ENCODE results near the gene TXNDC5. TPM values are rescaled to one million over a fixed set of nuclear protein-coding genes. Genes with fewer than 3 reads are reported as not detected.

The TXNDC5 gene
- total RNA-seq, 1 experiment from 2014 or later, result 378 TPM

- Histone ChIP-seq H3K9me3 (replicated peaks) (no peaks in the 10 kb centered on the region; the same call in 1 of the 2 replicates), H3K27ac (no peak overlapping the region), H3K36me3 (peaks cover 72% of the 10 kb centered on the region), H3K4me1 (replicated peaks) (no peaks in the 10 kb centered on the region), H3K4me3 (no peak overlapping the region), H3K27me3 (replicated peaks) (no peaks in the 10 kb centered on the region)
- no peak for DNase-seq (ENCODE audit: low read depth in 1 of 2, low spot score in 2 of 2)
Measured at GRCh38 chr6:7882505-7883257, 27.9 kb downstream of the TXNDC5 start.

- H3K4me3 ChIP-seq, result no peak overlapping the region
- H3K9me3 ChIP-seq (replicated peaks), result no peaks in the 10 kb centered on the region; the same call in 1 of the 2 replicates
- H3K27ac ChIP-seq, result no peak overlapping the region
- DNase-seq (ENCODE audit: low read depth in 1 of 2, low spot score in 2 of 2), result no peak
- no peaks in the 10 kb centered on the region for H3K27me3 ChIP-seq (replicated peaks)
- H3K36me3 ChIP-seq, result peaks cover 65% of the 10 kb centered on the region
- no peaks in the 10 kb centered on the region for H3K4me1 ChIP-seq (replicated peaks)
Measured at GRCh38 chr6:7881765-7882500, 28.7 kb downstream of the TXNDC5 start.

- H3K36me3 ChIP-seq, result peaks cover 52% of the 10 kb centered on the region
- no peak overlapping the region for H3K27ac ChIP-seq
- H3K4me3 ChIP-seq, result no peak overlapping the region
- no peaks in the 10 kb centered on the region for H3K27me3 ChIP-seq (replicated peaks)
- H3K9me3 ChIP-seq (replicated peaks), result no peaks in the 10 kb centered on the region; the same call in 1 of the 2 replicates
- no peaks in the 10 kb centered on the region for H3K4me1 ChIP-seq (replicated peaks)
- no peak for DNase-seq (ENCODE audit: low read depth in 1 of 2, low spot score in 2 of 2)
Measured at GRCh38 chr6:7880718-7881107, 29.9 kb downstream of the TXNDC5 start.

- DNase-seq (ENCODE audit: low read depth in 1 of 2, low spot score in 2 of 2), result no peak
- Histone ChIP-seq H3K27me3 (replicated peaks) (no peaks in the 10 kb centered on the region), H3K36me3 (peaks cover 47% of the 10 kb centered on the region), H3K9me3 (replicated peaks) (no peaks in the 10 kb centered on the region; the same call in 1 of the 2 replicates), H3K4me1 (replicated peaks) (no peaks in the 10 kb centered on the region), H3K4me3 (no peak overlapping the region), H3K27ac (no peak overlapping the region)
Measured at GRCh38 chr6:7879980-7880717, 30.4 kb downstream of the TXNDC5 start.

- Histone ChIP-seq H3K27ac (no peak overlapping the region), H3K9me3 (replicated peaks) (no peaks in the 10 kb centered on the region; the same call in 1 of the 2 replicates), H3K27me3 (replicated peaks) (no peaks in the 10 kb centered on the region), H3K4me3 (no peak overlapping the region), H3K36me3 (peaks cover 41% of the 10 kb centered on the region), H3K4me1 (replicated peaks) (no peaks in the 10 kb centered on the region)
- DNase-seq (ENCODE audit: low read depth in 1 of 2, low spot score in 2 of 2), result no peak
Measured at GRCh38 chr6:7879579-7879978, 31.0 kb downstream of the TXNDC5 start.

GRCh38 chr6:7879043-7879442 lies 31.5 kb downstream of the TXNDC5 start:
- DNase-seq (ENCODE audit: low read depth in 1 of 2, low spot score in 2 of 2), result no peak
- peaks cover 36% of the 10 kb centered on the region for H3K36me3 ChIP-seq
- H3K27ac ChIP-seq, result no peak overlapping the region

GRCh38 chr6:7878401-7878964 lies 32.1 kb downstream of the TXNDC5 start:
- Histone ChIP-seq H3K4me1 (replicated peaks) (no peaks in the 10 kb centered on the region), H3K36me3 (peaks cover 30% of the 10 kb centered on the region), H3K4me3 (no peak overlapping the region), H3K9me3 (replicated peaks) (no peaks in the 10 kb centered on the region; the same call in 1 of the 2 replicates), H3K27me3 (replicated peaks) (no peaks in the 10 kb centered on the region), H3K27ac (no peak overlapping the region)
- DNase-seq (ENCODE audit: low read depth in 1 of 2, low spot score in 2 of 2), result no peak

More at GRCh38 chr6:7879043-7879442, 31.5 kb downstream of the TXNDC5 start:
- no peak overlapping the region for H3K4me3 ChIP-seq
- no peaks in the 10 kb centered on the region for H3K4me1 ChIP-seq (replicated peaks)
- no peaks in the 10 kb centered on the region for H3K27me3 ChIP-seq (replicated peaks)
- no peaks in the 10 kb centered on the region; the same call in 1 of the 2 replicates for H3K9me3 ChIP-seq (replicated peaks)

GRCh38 chr6:7868926-7869325 lies 41.7 kb downstream of the TXNDC5 start:
- Histone ChIP-seq H3K4me3 (no peak overlapping the region), H3K36me3 (no peaks in the 10 kb centered on the region), H3K27ac (no peak overlapping the region), H3K4me1 (replicated peaks) (no peaks in the 10 kb centered on the region), H3K27me3 (replicated peaks) (no peaks in the 10 kb centered on the region), H3K9me3 (replicated peaks) (no peaks in the 10 kb centered on the region)
- DNase-seq (ENCODE audit: low read depth in 1 of 2, low spot score in 2 of 2), result no peak

- H3K4me1 ChIP-seq (replicated peaks), result no peaks in the 10 kb centered on the region
Measured at GRCh38 chr6:7866526-7866925, 44.1 kb downstream of the TXNDC5 start.

GRCh38 chr6:7865781-7866180 lies 44.8 kb downstream of the TXNDC5 start:
- Histone ChIP-seq H3K27me3 (replicated peaks) (no peaks in the 10 kb centered on the region), H3K27ac (no peak overlapping the region), H3K9me3 (replicated peaks) (no peaks in the 10 kb centered on the region), H3K4me1 (replicated peaks) (no peaks in the 10 kb centered on the region), H3K36me3 (no peaks in the 10 kb centered on the region), H3K4me3 (no peak overlapping the region)
- DNase-seq (ENCODE audit: low read depth in 1 of 2, low spot score in 2 of 2), result no peak

More at GRCh38 chr6:7866526-7866925, 44.1 kb downstream of the TXNDC5 start:
- DNase-seq (ENCODE audit: low read depth in 1 of 2, low spot score in 2 of 2), result no peak
- Histone ChIP-seq H3K4me3 (no peak overlapping the region), H3K27me3 (replicated peaks) (no peaks in the 10 kb centered on the region), H3K27ac (no peak overlapping the region), H3K36me3 (no peaks in the 10 kb centered on the region), H3K9me3 (replicated peaks) (no peaks in the 10 kb centered on the region)

- H3K36me3 ChIP-seq, result no peaks in the 10 kb centered on the region
- H3K4me1 ChIP-seq (replicated peaks), result no peaks in the 10 kb centered on the region
- DNase-seq (ENCODE audit: low read depth in 1 of 2, low spot score in 2 of 2), result no peak
- no peaks in the 10 kb centered on the region for H3K27me3 ChIP-seq (replicated peaks)
- H3K4me3 ChIP-seq, result no peak overlapping the region
- no peaks in the 10 kb centered on the region for H3K9me3 ChIP-seq (replicated peaks)
- no peak overlapping the region for H3K27ac ChIP-seq
Measured at GRCh38 chr6:7859591-7859990, 51.0 kb downstream of the TXNDC5 start.

GRCh38 chr6:7851780-7852179 lies 58.8 kb downstream of the TXNDC5 start:
- H3K27ac ChIP-seq, result no peak overlapping the region
- H3K9me3 ChIP-seq (replicated peaks), result no peaks in the 10 kb centered on the region
- no peak for DNase-seq (ENCODE audit: low read depth in 1 of 2, low spot score in 2 of 2)
- H3K36me3 ChIP-seq, result no peaks in the 10 kb centered on the region
- H3K4me3 ChIP-seq, result no peak overlapping the region
- H3K4me1 ChIP-seq (replicated peaks), result no peaks in the 10 kb centered on the region
- no peaks in the 10 kb centered on the region for H3K27me3 ChIP-seq (replicated peaks)

GRCh38 chr6:7848229-7848628 lies 62.4 kb downstream of the TXNDC5 start:
- H3K4me1 ChIP-seq (replicated peaks), result no peaks in the 10 kb centered on the region
- H3K4me3 ChIP-seq, result no peak overlapping the region
- no peak for DNase-seq (ENCODE audit: low read depth in 1 of 2, low spot score in 2 of 2)

More at GRCh38 chr6:7848229-7848628, 62.4 kb downstream of the TXNDC5 start:
- H3K27ac ChIP-seq, result no peak overlapping the region
- H3K27me3 ChIP-seq (replicated peaks), result no peaks in the 10 kb centered on the region
- H3K36me3 ChIP-seq, result no peaks in the 10 kb centered on the region
- H3K9me3 ChIP-seq (replicated peaks), result no peaks in the 10 kb centered on the region
